ENCODE results near the gene NHSL2.

NHSL2 gene

GRCh38 chrX:72081605-72082320 is 171.1 kb downstream of the NHSL2 start:
- no peak for DNase-seq

DNA sequence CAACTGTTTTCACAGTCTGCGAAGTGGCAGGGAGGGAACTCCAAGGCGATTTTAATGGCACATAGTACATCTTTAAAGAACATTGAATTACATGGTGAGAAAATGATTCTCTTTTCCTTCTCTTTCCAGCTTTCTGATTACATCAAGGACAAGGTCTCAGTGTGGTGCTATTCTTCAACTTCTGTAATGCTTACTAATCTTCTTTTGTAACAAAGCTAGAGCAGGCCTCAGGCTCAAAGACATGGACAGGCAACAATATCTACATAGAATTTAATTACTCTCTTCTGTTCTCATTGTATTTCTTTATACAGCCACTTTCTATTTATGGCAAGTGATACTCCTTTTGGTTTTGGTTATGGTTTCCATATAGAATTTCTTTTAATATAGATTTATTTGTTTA is 172.6 kb downstream of the NHSL2 start:
- no peak for DNase-seq

DNA sequence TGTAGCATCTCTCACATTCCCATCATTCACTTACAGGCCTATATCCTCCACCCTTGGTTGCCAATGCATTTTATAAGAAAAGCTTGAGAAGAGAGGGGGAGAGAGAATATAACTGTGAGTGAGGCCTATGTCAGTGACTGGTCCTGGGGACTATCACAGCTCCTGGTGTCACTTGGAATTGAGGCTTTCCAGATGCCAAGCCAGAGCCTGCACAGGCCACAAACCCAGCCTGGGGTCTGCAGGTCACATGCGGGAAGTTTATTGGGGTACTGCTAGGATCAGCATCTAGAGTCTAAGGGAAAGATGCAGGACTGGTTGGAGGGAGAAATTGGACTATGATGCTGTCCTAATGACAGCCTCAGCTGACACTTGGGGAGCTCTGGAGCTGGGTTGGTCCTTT is 173.5 kb downstream of the NHSL2 start:
- no peak for DNase-seq

- DNase-seq: no peak
Observed at GRCh38 chrX:72086995-72087394, 176.3 kb downstream of the NHSL2 start.

DNA sequence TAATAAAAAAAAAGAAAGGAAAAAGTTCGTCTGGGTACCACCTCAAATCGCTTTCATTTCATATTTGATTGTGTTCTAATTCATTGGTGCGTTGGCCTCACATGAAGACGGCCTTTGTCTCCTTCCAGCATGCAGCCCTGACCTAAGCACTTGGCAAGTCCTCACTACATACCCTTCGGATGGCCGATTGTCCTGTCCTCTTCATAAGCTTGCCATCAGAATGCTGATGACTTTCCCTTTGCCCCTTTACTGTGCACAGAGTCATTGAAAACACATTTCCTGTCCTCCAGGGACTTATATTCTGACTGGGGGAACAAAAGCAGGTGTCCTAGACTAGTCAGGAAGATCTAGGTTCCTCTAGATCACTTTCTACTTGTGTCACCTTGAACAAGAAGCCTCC is 178.1 kb downstream of the NHSL2 start:
- no peak for DNase-seq

GRCh38 chrX:72089254-72089653 is 178.6 kb downstream of the NHSL2 start:
- no peak for DNase-seq

GRCh38 chrX:72094894-72095293 is 184.2 kb downstream of the NHSL2 start:
- no peak for DNase-seq

GRCh38 chrX:72095370-72095769 is 184.7 kb downstream of the NHSL2 start:
- DNase-seq: no peak

- DNase-seq: no peak
Observed at GRCh38 chrX:72097098-72097497, 186.5 kb downstream of the NHSL2 start.

GRCh38 chrX:72100051-72100755 is 189.6 kb downstream of the NHSL2 start:
- DNase-seq: no peak

DNA sequence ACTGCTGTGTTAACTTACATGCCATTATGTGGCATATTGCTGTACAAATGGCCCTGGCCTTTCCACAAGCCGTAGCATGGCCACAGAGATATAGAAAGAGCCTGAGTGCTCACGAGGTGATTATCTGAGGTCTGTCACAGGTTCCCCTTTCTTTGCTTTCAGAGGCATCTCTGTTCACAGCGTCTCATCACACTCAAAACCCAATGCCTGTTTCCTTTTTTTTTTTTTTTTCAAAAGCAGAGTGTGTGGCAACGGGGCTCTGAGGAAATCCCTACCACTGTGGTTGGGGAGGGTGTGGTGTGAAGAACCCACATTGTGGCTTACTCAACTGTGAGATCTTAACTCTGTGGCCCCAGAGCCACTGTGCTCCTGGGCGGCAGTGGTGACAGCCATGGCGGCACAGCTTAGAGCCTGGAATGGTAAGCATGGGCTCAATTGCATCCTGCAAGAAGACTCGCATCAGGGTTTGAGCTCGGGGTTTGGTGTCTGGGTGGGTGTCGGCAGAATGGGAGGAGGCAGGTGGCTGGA is 190.2 kb downstream of the NHSL2 start:
- DNase-seq: no peak

DNA sequence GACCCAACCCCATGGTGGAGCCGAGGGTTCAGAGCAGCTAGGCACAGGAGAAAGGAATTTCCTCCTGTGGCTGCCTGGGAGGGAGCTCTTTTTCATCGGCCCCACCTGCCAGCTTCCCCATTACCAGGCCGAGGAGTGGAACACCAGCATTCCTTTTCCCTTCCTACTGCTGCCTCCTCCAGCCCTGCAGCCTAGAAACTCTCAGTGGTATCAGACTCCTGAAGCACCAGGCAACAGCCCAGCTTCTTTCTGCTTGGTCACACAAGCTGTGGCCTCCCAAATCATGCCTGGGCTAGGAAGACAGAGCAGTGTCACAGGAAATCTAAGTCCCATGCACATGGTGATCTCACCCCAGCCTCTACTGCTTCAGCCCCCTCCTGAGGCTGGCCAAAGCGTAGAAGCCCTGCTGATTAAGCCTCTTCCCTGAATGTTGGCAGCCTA is 191.0 kb downstream of the NHSL2 start:
- no peak for DNase-seq

GRCh38 chrX:72102126-72102525 is 191.5 kb downstream of the NHSL2 start:
- DNase-seq: no peak

DNA sequence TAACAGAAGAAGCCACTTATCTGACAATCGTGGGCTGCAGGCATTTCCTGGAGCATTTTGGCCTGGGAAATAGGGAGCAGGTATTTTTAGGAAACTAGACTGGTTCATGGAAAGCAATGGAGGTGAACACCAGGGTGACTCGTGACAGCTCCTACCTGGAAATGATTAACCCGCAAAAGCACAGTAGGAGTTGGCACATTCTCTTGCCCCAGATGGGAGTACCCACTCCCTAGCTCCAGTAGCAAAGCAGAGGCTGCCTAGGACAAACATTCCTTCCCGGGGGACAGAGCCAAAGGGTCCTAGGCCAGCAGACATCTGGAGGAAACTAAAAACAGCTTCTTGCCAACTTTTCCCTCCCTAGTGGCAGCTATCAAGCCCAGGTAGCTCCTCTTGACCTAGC is 192.1 kb downstream of the NHSL2 start:
- DNase-seq: no peak

DNA sequence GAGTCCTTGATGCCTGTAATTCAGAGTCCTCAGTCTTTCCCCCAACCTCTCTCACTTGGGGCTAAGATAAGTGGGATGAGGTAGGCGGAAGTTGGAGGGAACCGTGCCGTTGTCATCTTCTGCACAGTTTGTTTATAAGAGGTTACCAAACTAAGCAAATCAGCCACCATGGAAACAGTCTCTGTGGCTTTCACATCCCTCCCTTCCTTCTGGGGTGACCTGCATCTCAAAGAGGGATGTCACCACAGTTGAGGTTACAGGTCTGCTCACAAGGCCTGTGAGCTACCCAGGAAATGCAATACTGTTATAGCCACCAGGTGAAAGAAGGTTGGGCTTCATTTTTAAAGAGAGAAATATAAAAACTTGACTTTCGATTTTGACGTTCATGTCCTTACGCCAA is 194.8 kb downstream of the NHSL2 start:
- DNase-seq: no peak

DNA sequence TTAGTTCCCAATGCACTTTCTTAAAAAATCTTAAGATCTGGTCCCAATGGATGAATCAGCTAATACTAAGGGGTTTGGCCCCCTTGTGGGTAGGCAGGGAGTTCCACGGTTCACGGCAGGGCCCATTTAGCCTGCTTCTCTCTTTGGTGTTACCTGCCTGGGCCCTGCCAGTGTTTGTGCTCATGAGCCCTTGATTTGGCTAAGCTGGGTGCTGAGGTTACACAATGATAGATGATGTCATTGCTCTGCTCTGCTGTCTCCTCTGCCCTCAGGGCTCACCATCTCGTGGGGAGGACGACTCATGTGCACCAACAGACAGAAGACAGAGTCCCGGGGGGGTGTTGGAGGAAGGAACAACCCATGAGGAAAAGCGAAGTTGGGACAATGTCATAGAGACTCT is 196.7 kb downstream of the NHSL2 start:
- DNase-seq: no peak

- no peak for DNase-seq
Observed at GRCh38 chrX:72107841-72108595, 197.4 kb downstream of the NHSL2 start.

- DNase-seq: no peak
Observed at GRCh38 chrX:72108666-72109065, 198.0 kb downstream of the NHSL2 start.

GRCh38 chrX:72110051-72110875 is 199.6 kb downstream of the NHSL2 start:
- DNase-seq: no peak

DNA sequence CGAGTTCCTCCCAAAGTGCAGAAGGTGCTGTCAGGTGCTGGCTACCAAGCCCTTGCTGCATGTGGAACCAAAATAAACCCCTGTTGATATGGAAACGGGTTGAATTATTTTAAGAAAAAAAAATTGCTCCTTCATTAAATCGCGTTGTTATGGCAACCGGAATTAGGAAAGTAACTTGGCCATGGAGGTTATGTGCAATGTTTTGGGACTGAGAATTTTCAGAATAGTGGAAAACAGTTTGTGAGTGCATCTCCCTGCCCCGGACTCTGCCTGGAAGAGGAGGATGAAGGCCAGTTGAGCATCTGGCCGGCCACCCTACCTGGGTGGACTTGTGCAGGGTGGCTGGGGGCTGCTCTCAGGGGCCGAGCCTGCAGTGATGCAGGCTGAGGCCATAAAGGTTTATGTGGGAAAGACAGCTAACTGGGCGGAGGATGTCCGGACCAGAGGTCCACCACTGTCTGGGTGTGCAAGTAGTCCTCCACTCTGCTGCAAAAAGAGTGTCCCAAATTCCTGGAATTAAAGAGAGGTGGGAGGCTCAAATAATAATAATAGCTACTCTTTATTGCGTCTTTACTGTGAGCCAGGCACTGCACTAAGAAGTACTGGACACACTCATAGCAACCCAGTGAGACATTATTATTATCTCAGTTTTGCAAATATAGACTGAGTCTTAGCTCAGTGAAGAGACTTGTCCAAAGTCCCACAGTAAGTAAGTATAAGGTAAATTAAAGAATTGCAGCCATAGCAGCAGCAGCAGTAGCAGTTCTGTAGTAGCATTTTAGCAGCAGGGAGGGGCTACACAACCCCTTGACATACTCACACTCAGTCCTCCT is 200.4 kb downstream of the NHSL2 start:
- DNase-seq: no peak

- DNase-seq: no peak
Observed at GRCh38 chrX:72113461-72113860, 202.8 kb downstream of the NHSL2 start.

DNA sequence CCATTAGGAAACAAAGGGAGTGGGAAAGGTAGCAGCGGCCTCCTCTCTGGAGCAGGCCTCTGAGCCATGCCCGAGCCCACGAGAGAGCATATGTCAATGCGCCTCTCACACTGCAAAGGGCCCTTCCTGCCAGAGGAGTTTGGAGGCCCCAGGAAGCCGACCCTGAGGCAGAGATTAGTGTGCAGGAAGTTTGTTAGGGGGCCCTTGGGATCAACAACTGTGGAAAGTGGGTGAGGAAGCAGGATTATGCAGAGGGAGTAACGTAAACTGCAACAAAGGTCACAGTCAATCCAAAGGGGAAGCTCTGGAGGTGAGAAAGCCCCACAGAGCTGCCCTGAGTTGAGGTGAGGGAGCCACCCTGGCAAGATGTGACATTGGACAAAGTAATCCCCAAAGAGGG is 203.7 kb downstream of the NHSL2 start:
- no peak for DNase-seq

All from NCI-H1048 (cell line).